Measurements from ENCODE around the gene CHST4. TPM values are rescaled to one million over a fixed set of nuclear protein-coding genes. Genes with fewer than 3 reads are reported as not detected.

Gene CHST4
- total and polyA plus RNA-seq, 9 of the 15 experiments (the other 6 are each of a cell fraction or from before 2014, with no cell fraction given): 0.07 TPM; not detected in 8

DNA sequence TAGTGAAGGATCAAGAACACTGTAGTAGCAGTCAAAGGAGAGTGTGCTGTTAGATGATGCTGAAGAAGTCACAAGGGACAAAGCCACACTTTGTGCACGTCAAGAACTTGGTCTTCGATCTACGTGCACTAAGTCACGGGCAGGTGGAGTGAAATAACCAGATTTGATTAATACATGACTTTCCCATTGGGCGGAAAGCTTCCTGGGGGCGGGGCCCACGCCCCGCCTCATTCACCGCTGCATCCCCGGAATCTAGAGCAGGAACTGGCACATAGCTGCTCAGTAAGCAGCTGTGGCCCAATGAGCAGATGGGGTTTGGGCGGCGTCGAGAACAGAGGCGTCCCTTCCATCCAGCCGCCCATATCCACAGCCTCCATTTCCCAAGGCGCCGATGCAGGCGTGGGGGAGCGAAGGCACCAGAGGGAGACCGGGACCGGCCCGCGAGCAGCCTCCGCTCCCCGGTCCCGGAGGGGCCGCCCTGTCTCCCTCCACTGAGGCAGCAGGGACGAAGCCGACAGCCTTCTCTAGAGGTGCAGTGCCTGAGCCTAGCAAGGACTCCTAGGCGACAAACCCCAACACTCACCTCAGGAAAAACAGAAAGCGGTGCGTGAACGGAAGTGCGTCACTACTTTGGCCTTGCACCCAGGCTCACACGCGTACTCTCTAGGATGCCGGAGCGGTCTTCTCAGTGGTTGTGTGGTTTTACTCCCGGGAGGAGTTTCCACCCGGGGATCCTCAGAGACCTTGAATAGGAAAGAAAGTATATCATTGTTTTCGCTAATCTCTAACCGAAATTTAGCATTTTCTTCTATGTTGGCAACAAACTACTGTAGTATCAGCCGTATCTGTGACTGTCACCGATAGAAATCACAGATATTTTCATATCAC is 42.0 kb upstream of the CHST4 start (continued):
- TF ChIP-seq NONO (IDR thresholded peaks at IDR 0.05; ENCODE audit: low read depth in 2 of 2, low read length in 1 of 2) (no peak), RAD51 (IDR thresholded peaks at IDR 0.05; ENCODE audit: borderline replicate concordance, low read depth) (no peak), HNRNPK (IDR thresholded peaks at IDR 0.05; ENCODE audit: low read depth, low read length, poor library complexity, severe bottlenecking) (no peak), MCM3 (IDR thresholded peaks at IDR 0.05) (no peak), SAFB (IDR thresholded peaks at IDR 0.05; ENCODE audit: borderline replicate concordance, low read depth, low read length) (no peak), MTA1 (IDR thresholded peaks at IDR 0.05; ENCODE audit: borderline replicate concordance) (peak; percentile 72), WHSC1 (IDR thresholded peaks at IDR 0.05; ENCODE audit: low read length) (no peak), CHD2 (IDR thresholded peaks at IDR 0.05; ENCODE audit: low read depth, low read length) (no peak), DMBX1 (CRISPR knock-in tag; IDR thresholded peaks at IDR 0.05; ENCODE audit: borderline replicate concordance) (peak; percentile 27; the same call in 1 of the 2 replicates), U2AF1 (optimal IDR thresholded peaks at IDR 0.05; ENCODE audit: low read depth, low read length) (no peak), TBL1XR1 (IDR thresholded peaks at IDR 0.05; ENCODE audit: low read length in 2 of 2) (no peak), ASH1L (IDR thresholded peaks at IDR 0.05; ENCODE audit: borderline replicate concordance, low read depth, partially characterized antibody) (no peak), CBFA2T2 (conservative IDR thresholded peaks at IDR 0.05) (no peak), DIDO1 (tag; IDR thresholded peaks at IDR 0.05; ENCODE audit: low read depth) (0 out of 2 replicates have a peak, but pooled peaks have one; percentile 52), PHB (CRISPR knock-in tag; IDR thresholded peaks at IDR 0.05) (no peak), KLF6 (CRISPR knock-in tag; IDR thresholded peaks at IDR 0.05; ENCODE audit: borderline replicate concordance) (no peak), TEAD4 (IDR thresholded peaks at IDR 0.05; ENCODE audit: low read length) (no peak), TEAD4 (CRISPR knock-in tag; IDR thresholded peaks at IDR 0.05; ENCODE audit: borderline replicate concordance) (no peak), HDAC3 (IDR thresholded peaks at IDR 0.05; ENCODE audit: borderline replicate concordance, partially characterized antibody) (no peak), ZNF830 (CRISPR knock-in tag; IDR thresholded peaks at IDR 0.05) (no peak), POU5F1 (IDR thresholded peaks at IDR 0.05; ENCODE audit: borderline replicate concordance, low read depth, low read length, partially characterized antibody) (no peak), BHLHE40 (IDR thresholded peaks at IDR 0.05; ENCODE audit: low read length) (peak; percentile 51; the same call in 1 of the 2 replicates), HSF4 (CRISPR knock-in tag; IDR thresholded peaks at IDR 0.05; ENCODE audit: borderline replicate concordance) (no peak)
- TF ChIP-seq, protein P1, sequence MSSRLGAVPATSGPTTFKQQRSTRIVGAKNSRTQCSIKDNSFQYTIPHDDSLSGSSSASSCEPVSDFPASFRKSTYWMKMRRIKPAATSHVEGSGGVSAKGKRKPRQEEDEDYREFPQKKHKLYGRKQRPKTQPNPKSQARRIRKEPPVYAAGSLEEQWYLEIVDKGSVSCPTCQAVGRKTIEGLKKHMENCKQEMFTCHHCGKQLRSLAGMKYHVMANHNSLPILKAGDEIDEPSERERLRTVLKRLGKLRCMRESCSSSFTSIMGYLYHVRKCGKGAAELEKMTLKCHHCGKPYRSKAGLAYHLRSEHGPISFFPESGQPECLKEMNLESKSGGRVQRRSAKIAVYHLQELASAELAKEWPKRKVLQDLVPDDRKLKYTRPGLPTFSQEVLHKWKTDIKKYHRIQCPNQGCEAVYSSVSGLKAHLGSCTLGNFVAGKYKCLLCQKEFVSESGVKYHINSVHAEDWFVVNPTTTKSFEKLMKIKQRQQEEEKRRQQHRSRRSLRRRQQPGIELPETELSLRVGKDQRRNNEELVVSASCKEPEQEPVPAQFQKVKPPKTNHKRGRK (tag; IDR thresholded peaks at IDR 0.05): no peak
- TF ChIP-seq, protein P2, sequence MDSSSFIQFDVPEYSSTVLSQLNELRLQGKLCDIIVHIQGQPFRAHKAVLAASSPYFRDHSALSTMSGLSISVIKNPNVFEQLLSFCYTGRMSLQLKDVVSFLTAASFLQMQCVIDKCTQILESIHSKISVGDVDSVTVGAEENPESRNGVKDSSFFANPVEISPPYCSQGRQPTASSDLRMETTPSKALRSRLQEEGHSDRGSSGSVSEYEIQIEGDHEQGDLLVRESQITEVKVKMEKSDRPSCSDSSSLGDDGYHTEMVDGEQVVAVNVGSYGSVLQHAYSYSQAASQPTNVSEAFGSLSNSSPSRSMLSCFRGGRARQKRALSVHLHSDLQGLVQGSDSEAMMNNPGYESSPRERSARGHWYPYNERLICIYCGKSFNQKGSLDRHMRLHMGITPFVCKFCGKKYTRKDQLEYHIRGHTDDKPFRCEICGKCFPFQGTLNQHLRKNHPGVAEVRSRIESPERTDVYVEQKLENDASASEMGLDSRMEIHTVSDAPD (CRISPR knock-in tag; IDR thresholded peaks at IDR 0.05): no peak
- TF ChIP-seq, protein P3, sequence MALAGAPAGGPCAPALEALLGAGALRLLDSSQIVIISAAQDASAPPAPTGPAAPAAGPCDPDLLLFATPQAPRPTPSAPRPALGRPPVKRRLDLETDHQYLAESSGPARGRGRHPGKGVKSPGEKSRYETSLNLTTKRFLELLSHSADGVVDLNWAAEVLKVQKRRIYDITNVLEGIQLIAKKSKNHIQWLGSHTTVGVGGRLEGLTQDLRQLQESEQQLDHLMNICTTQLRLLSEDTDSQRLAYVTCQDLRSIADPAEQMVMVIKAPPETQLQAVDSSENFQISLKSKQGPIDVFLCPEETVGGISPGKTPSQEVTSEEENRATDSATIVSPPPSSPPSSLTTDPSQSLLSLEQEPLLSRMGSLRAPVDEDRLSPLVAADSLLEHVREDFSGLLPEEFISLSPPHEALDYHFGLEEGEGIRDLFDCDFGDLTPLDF (CRISPR knock-in tag; IDR thresholded peaks at IDR 0.05): peak; percentile 27; the same call in 1 of the 2 replicates

All from K562 (cell line).